Spleen (tissue), 7 donors: ENCODE results near the gene SLFNL1.

Experiments used
- CTCF ChIP-seq, 11 experiments: fragments of 200-600 bp in 7 of 11; fragments of 450-650 bp in 4 of 11; sonication (generic) in 4 of 11; IDR thresholded peaks in 8 of 11; conservative IDR thresholded peaks in 3 of 11; 1 replicate in 7 of 11; 2 replicates in 4 of 11; pipeline versions ENCODE4 v1.4.0 to v1.8.0; 2016 to 2021; ENCODE audit warnings: antibody characterized with exemption in 11 of 11, inconsistent platforms in 4 of 11, mild to moderate bottlenecking in 1 of 11
- POLR2AphosphoS5 ChIP-seq, 3 donors: sonication (generic); formaldehyde crosslinking; IDR thresholded peaks; one replicate each; pipeline ENCODE4 v1.5.1; 2017; ENCODE audit warnings: antibody characterized with exemption in 3 of 3
- donor health status: DM: no; HTN: no; CAD: no; lungs with moderate emphysema.
- donor health status: DM: no; HTN: no; CAD: no.
- donor health status: DM: no; HTN: no; CAD: no.

- TF ChIP-seq CTCF (IDR thresholded peaks at IDR 0.05 in 8 of 11, conservative IDR thresholded peaks at IDR 0.05 in 3 of 11) (no peak), POLR2AphosphoS5 (IDR thresholded peaks at IDR 0.05) (no peak)
Observed at GRCh38 chr1:41009466-41009865, 12.1 kb downstream of the SLFNL1 start.
